B cell (primary cell): ENCODE data around the gene PPP2R1A. TPM values are rescaled to one million over a fixed set of nuclear protein-coding genes. Genes with fewer than 3 reads are reported as not detected.

ENCODE experiments used
- ATAC-seq: fragments of 200-7000 bp; cut with Tn5 transposase; one replicate; pipeline ENCODE4 v1.10.0; 2021; ENCODE audit warnings: low read depth, mild to moderate bottlenecking, moderate number of reproducible peaks, moderate library complexity
- CTCF ChIA-PET: fragments of 350-600 bp; sonication (Branson Sonifier 250); formaldehyde crosslinking; loops from one replicate; lab custom pipeline; 2021; ENCODE audit warnings: antibody characterized with exemption, inconsistent platforms; lab: Charles Lee
- POLR2A ChIA-PET: fragments of 350-600 bp; sonication (Branson Sonifier 250); formaldehyde crosslinking; loops from one replicate; lab custom pipeline; 2021; ENCODE audit warnings: antibody characterized with exemption; lab: Charles Lee
- DNase-seq: peaks from one replicate; pipeline ENCODE4 v3.0.0; 2013
- H2AFZ ChIP-seq: 2 replicates; pipeline ENCODE4 v1.6.1; 2012; ENCODE audit warnings: mild to moderate bottlenecking, low read depth, low read length; ENCODE audit not compliant: insufficient read depth, poor library complexity, severe bottlenecking
- H3K27ac ChIP-seq, 2 donors: 1 replicate in 1 of 2; 2 replicates in 1 of 2; pipeline ENCODE4 v1.5.1; 2012 to 2013; ENCODE audit warnings: low read length in 2 of 2, mild to moderate bottlenecking in 2 of 2, moderate library complexity in 1 of 2
- H3K27me3 ChIP-seq, 4 experiments: fragments of 200-600 bp in 1 of 4; sonication (generic) in 1 of 4; replicated peaks in 1 of 4; 1 replicate in 2 of 4; 2 replicates in 2 of 4; pipeline versions ENCODE4 v1.6.1 to v1.7.0; 2013 to 2016; ENCODE audit warnings: low read length in 3 of 4, mild to moderate bottlenecking in 2 of 4, mixed read lengths in 1 of 4, moderate library complexity in 1 of 4; ENCODE audit not compliant: insufficient read depth in 4 of 4, control insufficient read depth in 3 of 4; ENCODE audit errors: control extremely low read depth in 1 of 4
- H3K36me3 ChIP-seq, 2 experiments: replicated peaks in 1 of 2; 1 replicate in 1 of 2; 2 replicates in 1 of 2; pipeline versions ENCODE4 v1.6.1 to v1.7.1; 2013; ENCODE audit warnings: low read length in 1 of 2; ENCODE audit not compliant: insufficient read depth in 2 of 2, control insufficient read depth in 1 of 2; ENCODE audit errors: control extremely low read depth in 1 of 2, extremely low read depth in 1 of 2
- H3K4me1 ChIP-seq, 2 donors: fragments of 200-600 bp in 1 of 2; sonication (generic) in 1 of 2; 1 replicate in 1 of 2; 2 replicates in 1 of 2; pipeline versions ENCODE4 v1.5.1 to v1.6.1; 2013 to 2017; ENCODE audit warnings: low read length in 2 of 2; ENCODE audit not compliant: control insufficient read depth in 2 of 2, insufficient read depth in 2 of 2
- H3K4me2 ChIP-seq: replicated peaks from 2 replicates; pipeline ENCODE3; 2012; ENCODE audit warnings: mild to moderate bottlenecking, low read depth, low read length; ENCODE audit not compliant: poor library complexity, severe bottlenecking
- H3K4me3 ChIP-seq, 5 experiments: fragments of 200-600 bp in 1 of 5; sonication (generic) in 1 of 5; 1 replicate in 3 of 5; 2 replicates in 2 of 5; pipeline versions ENCODE4 v1.5.1 to v1.7.0; 2011 to 2016; ENCODE audit warnings: low read length in 4 of 5, mild to moderate bottlenecking in 4 of 5, low read depth in 2 of 5, control low read depth in 1 of 5, moderate library complexity in 1 of 5; ENCODE audit not compliant: insufficient read depth in 1 of 5; ENCODE audit errors: control extremely low read depth in 1 of 5, extremely low read depth in 1 of 5
- H3K79me2 ChIP-seq: fragments of 200-600 bp; sonication (generic); one replicate; pipeline ENCODE4 v1.6.0; 2016; ENCODE audit warnings: low read length; ENCODE audit not compliant: control insufficient read depth, insufficient read depth
- H3K9ac ChIP-seq: fragments of 200-600 bp; sonication (generic); 2 replicates; pipeline ENCODE4 v1.6.1; 2017; ENCODE audit warnings: mild to moderate bottlenecking, low read length, moderate library complexity
- H3K9me3 ChIP-seq, 3 donors: one replicate each; pipeline versions ENCODE4 v1.6.1 to v1.7.1; 2013; ENCODE audit warnings: low read length in 2 of 3; ENCODE audit not compliant: control insufficient read depth in 2 of 3, insufficient read depth in 1 of 3; ENCODE audit errors: control extremely low read depth in 1 of 3
- H4K20me1 ChIP-seq: 2 replicates; pipeline ENCODE4 v1.6.0; 2012; ENCODE audit warnings: mild to moderate bottlenecking, low read length; ENCODE audit not compliant: insufficient read depth, control insufficient read depth, poor library complexity, severe bottlenecking
- H3K27ac Mint-ChIP-seq: one replicate; pipeline ENCODE4 v1.8.0; 2021; ENCODE audit warnings: mixed read lengths
- H3K27me3 Mint-ChIP-seq: one replicate; pipeline ENCODE4 v1.8.0; 2021; ENCODE audit warnings: mixed read lengths
- H3K4me1 Mint-ChIP-seq: one replicate; pipeline ENCODE4 v1.8.0; 2021; ENCODE audit warnings: mixed read lengths
- H3K4me3 Mint-ChIP-seq: one replicate; pipeline ENCODE4 v1.8.0; 2021; ENCODE audit warnings: mixed read lengths
- H3K9me3 Mint-ChIP-seq: one replicate; pipeline ENCODE4 v1.8.0; 2022; ENCODE audit warnings: mixed read lengths; ENCODE audit not compliant: insufficient read depth
- CTCF ChIP-seq: fragments of 200-600 bp; IDR thresholded peaks from one replicate; pipeline ENCODE4 v1.8.0; 2022; ENCODE audit warnings: antibody characterized with exemption, mild to moderate bottlenecking
- EZH2 ChIP-seq: IDR thresholded peaks from 2 replicates; pipeline ENCODE4 v1.6.1; 2012; ENCODE audit warnings: borderline replicate concordance, low read depth, mild to moderate bottlenecking, moderate library complexity, low read length; ENCODE audit not compliant: insufficient read depth, poor library complexity, severe bottlenecking
- WGBS: methylation state at CpG from one replicate; pipeline ENCODE4 v1.1.5; 2013; ENCODE audit warnings: missing lambda C conversion rate; ENCODE audit not compliant: insufficient coverage; 5-methylcytosine and 5-hydroxymethylcytosine counted together
- intact Hi-C: fragments of 100-400 bp; cut with micrococcal nuclease; formaldehyde crosslinking; loops from one replicate; pipeline ENCODE4 v1.10.0; 2022
- polyA plus RNA-seq: library from polyadenylated mRNA; depleted of rRNA; stranded (reverse); fragments of >200 nt; gene quantifications from 2 replicates; pipeline ENCODE4 v1.2.3, GENCODE V29; 2012
- total RNA-seq, 2 donors: library from RNA; stranded (reverse); fragments of 120-200 nt in 1 of 2; gene quantifications; 1 replicate in 1 of 2; 2 replicates in 1 of 2; pipeline versions ENCODE4 v1.2.3 to v1.2.4, GENCODE V29; 2013 to 2022

PPP2R1A gene
- total and polyA plus RNA-seq, 2 donors (not counting 1 experiment from before 2014, with no cell fraction given), result 108 to 202 TPM

DNA sequence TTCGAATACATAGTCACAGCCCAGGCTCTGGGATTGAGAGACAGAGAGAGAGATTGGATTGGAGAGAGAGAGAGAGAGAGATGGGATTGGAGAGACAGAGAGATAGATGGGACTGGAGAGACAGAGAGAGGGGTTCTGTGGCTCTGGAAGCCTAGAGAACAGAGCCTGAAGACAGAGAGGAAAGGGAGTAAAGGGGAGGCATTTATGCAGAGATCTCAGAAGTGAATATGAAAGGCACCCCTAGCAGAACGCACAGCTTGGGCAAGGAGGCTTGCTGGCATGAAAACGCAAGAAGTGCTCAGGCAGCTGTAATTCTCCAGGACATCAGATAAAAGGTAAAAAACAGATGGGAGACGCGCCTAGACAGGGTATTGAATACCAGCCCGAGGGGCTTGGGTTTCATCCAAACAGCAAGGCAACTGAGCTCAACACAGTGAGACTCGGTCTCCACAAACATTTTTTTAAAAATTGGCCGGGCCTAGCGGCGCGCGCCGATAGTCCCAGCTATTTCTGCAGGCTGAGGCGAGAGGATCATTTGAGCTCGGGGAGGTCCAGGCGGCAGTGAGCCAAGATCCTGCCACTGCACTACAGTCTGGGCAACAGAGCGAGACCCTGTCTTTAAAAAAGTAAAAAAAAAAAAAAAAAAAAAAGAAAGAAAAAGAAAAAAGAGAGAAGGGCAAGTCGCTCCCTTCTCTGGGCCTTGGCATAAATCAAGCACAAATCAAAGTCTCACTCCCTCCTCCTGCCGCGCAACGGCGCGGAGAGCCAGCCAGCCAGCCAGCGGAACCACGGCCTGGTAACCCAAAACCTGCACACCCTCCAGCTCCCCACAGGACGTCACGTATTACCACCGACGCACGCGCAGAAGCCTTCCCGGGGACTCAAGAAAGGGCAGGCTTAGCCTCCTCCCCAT is 774 bp upstream of the PPP2R1A start:
- TF ChIP-seq CTCF (no peak), EZH2 (no peak)
- peak overlapping the region; percentile 86 to 98 for H3K27ac ChIP-seq

More for the DNA sequence above, 774 bp upstream of the PPP2R1A start:
- peaks cover 33% of the 10 kb centered on the region for H4K20me1 ChIP-seq
- peak overlapping the region; percentile 81 for H2AFZ ChIP-seq
- ATAC-seq, result no peak
- Mint-ChIP-seq H3K27me3 (no peaks in the 10 kb centered on the region), H3K4me3 (peak overlapping the region; percentile 99), H3K4me1 (peaks cover 36% of the 10 kb centered on the region), H3K27ac (peak overlapping the region; percentile 100), H3K9me3 (no peaks in the 10 kb centered on the region)
- DNase-seq, result no peak
- H3K79me2 ChIP-seq, result peaks cover 49% of the 10 kb centered on the region
- no peaks in the 10 kb centered on the region for H3K27me3 ChIP-seq
- POLR2A ChIA-PET, result interaction anchor here (0.5 to 1.8 kb wide), 15 partner anchors 11 to 2000 kb away, joined by 3 to 31 read pairs (median 4); partner anchors contain the start of genes MBOAT7, MYADM, ZNF614 and ZNF616
- H3K4me2 ChIP-seq, result peak overlapping the region; percentile 90
- peak overlapping the region; percentile 38 to 76 (median 48) for H3K4me3 ChIP-seq
- peak overlapping the region; percentile 73 for H3K9ac ChIP-seq
- H3K9me3 ChIP-seq, result peaks cover 0 to 4% (median 0%) of the 10 kb centered on the region in 3 donors
- peaks cover 35 to 47% of the 10 kb centered on the region in 2 donors for H3K4me1 ChIP-seq
- peaks cover 0 to 14% of the 10 kb centered on the region in 2 experiments for H3K36me3 ChIP-seq
- CTCF ChIA-PET, result interaction anchor here (0.7 to 1.9 kb wide), 8 partner anchors 11 to 748 kb away, joined by 3 to 9 read pairs (median 4); partner anchors contain the start of gene ZNF836
- intact Hi-C loops, result loop anchor here (1.0 kb wide), 5 partner anchors 18 to 140 kb away; partner anchors contain the start of genes ZNF616, ZNF766 and ZNF836
- WGBS, result 10% methylated on average over 30 of the region's 32 CpGs
